Head of caudate nucleus (tissue), 42 donors: Measurements from ENCODE around the gene DONSON.
A peak's percentile ranks its signal among the peaks of the same experiment; 100 is the strongest.

ENCODE experiments used
- DNase-seq, 42 donors: peaks; one replicate each; pipeline versions ENCODE4 v3.0.0 to v3.0.0-alpha.2; 2020 to 2021; ENCODE audit warnings: mixed read lengths in 7 of 42
- intact Hi-C: fragments of 100-400 bp; cut with DNase I; formaldehyde crosslinking; loops from one replicate; pipeline ENCODE4 v1.15.0; 2022

Gene DONSON

DNA sequence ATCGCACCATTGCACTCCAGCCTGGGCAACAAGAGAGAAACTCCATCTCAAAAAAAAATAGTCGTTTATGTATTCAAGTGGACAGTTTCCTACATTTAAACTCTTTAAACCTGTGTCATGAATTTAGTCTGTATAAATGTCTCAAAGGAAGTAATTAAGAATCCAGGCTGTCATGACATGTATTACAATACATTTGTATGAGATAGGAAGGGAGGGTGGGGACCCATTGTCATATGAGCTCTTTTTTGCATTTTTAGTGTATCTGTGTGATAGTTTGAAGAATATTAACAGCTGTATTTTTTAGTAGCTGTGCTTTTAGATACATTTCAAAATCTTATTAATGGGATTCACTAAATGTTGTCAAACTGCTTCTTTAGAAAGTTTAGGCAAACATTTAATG is 20.0 kb downstream of the DONSON start:
- no peak for DNase-seq
- intact Hi-C loops = no loop called here

- no peak for DNase-seq
- intact Hi-C loops = no loop called here
These were observed 20.6 kb downstream of the DONSON start for GRCh38 chr21:33567914-33568313.

GRCh38 chr21:33566514-33566913 is 22.0 kb downstream of the DONSON start:
- no peak for DNase-seq
- intact Hi-C loops = no loop called here

GRCh38 chr21:33562389-33562788 is 26.1 kb downstream of the DONSON start:
- no peak for DNase-seq
- intact Hi-C loops = no loop called here

DNA sequence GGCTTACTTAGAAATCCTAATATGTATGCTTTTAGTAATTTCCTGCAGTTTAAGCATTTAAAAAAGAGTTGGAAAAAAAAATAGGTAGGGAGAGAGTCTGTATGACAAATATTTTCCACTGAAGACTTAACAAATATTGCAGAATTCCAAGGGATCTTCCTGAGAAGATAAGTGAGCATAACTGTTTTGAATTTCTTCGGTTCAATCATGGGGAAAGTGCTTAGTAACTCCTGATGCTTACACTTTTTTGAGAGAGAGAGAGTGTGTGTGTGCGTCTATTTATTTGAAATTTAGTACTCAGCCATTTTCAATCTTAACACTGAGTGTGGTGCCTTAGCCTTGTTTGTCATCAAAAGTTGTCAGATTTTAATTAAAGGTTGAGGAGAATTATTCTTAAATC is 27.1 kb downstream of the DONSON start:
- intact Hi-C loops = no loop called here
- DNase-seq = no peak

DNA sequence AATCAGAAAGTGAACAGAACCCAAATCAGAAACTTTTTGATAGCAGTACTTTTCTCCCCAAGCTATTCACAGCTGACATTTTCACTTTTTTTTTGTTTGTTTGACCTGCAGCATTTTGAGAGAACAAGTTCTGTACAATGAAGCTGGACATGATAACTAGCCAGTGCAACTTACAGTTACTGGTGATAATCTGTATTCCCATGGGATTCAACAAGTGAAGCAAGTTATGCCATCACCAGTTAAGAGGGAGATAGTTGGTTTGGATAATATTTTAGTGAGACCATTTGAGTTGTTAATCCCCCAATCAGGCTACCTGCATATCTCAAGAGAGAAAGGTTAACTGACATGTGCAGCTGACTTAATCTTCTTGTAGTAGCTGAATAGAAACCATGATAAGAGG is 27.5 kb downstream of the DONSON start:
- intact Hi-C loops = no loop called here
- DNase-seq = no peak

DNA sequence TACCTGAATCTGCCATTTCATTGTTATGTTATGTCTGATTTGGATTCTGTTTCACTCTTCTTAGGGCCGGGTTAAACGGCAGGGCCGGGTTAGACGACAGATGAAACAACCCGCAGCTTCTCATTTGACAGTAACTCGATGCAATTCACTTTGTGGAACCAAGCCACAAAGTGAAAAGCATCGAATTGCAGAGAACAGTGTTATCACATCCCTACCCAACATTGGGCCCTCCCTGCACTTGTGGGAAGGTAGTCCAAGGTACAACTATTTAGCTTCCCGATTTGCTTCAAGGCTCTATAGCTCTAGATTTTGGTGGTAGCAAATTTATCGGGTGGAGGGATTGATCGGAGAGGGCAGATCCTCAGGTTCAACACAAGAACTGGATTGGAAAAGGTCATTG is 28.7 kb downstream of the DONSON start:
- DNase-seq = no peak
- intact Hi-C loops = loop anchor here (10.0 kb wide), 1 partner anchor 45 kb away; no protein-coding TSS in a partner anchor

DNA sequence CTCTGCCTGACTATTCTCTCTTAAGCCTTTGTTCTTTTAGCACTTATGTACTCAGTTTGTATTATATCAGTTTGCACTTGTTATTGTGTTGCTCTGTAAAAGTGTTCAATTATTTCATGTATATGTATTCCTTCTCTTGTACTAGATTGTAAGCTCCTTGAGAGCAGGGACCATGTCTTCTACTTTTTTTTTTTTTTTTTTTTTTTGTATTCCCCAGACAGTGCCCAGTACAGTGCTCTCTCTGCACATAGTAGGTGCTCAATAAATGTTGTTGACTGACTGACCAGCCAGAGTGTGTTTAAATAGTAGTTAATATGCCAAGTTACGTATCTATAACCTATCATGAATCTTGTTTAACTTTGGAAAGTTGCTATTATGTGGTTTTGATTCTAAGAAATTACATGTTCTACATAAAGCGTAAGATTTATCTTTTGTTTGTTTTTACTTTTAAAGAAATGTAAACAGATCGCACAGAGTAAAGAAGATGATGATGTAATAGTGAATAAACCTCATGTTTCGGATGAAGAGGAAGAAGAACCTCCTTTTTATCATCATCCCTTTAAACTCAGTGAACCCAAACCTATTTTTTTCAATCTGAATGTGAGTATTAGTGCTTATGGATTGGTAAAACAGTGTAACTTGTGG is 29.6 kb downstream of the DONSON start:
- DNase-seq = no peak
- intact Hi-C loops = loop anchor here (10.0 kb wide), 1 partner anchor 46 kb away; no protein-coding TSS in a partner anchor

DNA sequence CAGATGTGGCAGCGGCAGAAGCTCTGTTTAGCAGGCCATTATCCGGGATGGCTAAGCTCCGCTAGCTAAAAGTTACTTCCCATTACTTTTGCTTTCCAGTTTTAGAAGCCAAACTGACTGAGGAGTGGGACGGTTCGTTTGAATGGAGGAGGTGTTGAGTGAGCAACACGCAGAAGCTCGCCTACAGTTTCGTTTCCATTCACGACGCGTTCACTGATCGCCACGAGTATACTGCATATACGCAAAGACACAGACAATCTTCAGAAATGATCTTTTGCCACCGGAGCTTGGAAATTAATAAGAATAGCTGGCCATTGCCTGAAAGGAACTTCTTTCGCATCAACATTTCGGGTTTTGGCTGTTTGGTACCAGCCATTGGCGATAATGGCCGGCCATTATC is 31.0 kb downstream of the DONSON start:
- DNase-seq = peak in 8 of 42 donors; percentile 10 to 64 (median 30)
- intact Hi-C loops = loop anchor here (10.0 kb wide), 1 partner anchor 47 kb away; no protein-coding TSS in a partner anchor

- intact Hi-C loops = loop anchor here (10.0 kb wide), 1 partner anchor 50 kb away; no protein-coding TSS in a partner anchor
- no peak for DNase-seq
These were observed 33.5 kb downstream of the DONSON start for GRCh38 chr21:33554982-33555344.

- intact Hi-C loops = loop anchor here (10.0 kb wide), 1 partner anchor 50 kb away; no protein-coding TSS in a partner anchor
- no peak for DNase-seq
These were observed 34.1 kb downstream of the DONSON start for GRCh38 chr21:33554236-33554981.

DNA sequence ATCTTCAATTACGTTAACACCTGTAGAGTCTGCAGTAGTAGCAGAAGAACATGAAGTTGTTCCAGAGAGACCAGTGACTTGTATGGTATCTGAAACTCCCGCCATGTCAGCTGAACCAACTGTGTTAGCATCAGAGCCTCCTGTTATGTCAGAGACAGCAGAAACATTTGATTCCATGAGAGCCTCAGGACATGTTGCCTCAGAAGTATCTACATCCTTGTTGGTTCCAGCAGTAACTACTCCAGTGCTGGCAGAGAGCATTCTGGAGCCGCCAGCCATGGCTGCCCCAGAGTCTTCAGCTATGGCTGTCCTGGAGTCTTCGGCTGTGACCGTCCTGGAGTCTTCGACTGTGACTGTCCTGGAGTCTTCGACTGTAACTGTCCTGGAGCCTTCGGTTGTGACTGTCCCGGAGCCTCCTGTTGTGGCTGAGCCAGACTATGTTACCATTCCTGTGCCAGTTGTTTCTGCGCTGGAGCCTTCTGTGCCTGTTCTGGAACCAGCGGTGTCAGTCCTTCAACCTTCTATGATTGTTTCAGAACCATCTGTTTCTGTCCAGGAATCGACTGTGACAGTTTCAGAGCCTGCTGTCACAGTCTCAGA is 35.4 kb downstream of the DONSON start:
- no peak for DNase-seq
- intact Hi-C loops = loop anchor here (10.0 kb wide), 1 partner anchor 52 kb away; no protein-coding TSS in a partner anchor

GRCh38 chr21:33552093-33552998 is 36.1 kb downstream of the DONSON start:
- no peak for DNase-seq
- intact Hi-C loops = loop anchor here (10.0 kb wide), 1 partner anchor 52 kb away; no protein-coding TSS in a partner anchor

GRCh38 chr21:33551664-33552063 is 36.8 kb downstream of the DONSON start:
- no peak for DNase-seq
- intact Hi-C loops = loop anchor here (10.0 kb wide), 1 partner anchor 53 kb away; no protein-coding TSS in a partner anchor

DNA sequence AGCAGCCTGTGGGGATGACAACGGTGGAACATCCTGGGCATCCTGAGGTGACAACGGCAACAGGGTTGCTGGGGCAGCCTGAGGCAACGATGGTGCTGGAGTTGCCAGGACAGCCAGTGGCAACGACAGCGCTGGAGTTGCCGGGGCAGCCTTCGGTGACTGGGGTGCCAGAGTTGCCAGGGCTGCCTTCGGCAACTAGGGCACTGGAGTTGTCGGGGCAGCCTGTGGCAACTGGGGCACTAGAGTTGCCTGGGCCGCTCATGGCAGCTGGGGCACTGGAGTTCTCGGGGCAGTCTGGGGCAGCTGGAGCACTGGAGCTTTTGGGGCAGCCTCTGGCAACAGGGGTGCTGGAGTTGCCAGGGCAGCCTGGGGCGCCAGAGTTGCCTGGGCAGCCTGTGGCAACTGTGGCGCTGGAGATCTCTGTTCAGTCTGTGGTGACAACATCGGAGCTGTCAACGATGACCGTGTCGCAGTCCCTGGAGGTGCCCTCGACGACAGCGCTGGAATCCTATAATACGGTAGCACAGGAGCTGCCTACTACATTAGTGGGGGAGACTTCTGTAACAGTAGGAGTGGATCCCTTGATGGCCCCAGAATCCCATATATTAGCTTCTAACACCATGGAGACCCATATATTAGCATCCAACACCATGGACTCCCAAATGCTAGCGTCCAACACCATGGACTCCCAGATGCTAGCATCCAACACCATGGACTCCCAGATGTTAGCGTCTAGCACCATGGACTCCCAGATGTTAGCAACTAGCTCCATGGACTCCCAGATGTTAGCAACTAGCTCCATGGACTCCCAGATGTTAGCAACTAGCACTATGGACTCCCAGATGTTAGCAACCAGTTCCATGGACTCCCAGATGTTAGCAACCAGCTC is 37.5 kb downstream of the DONSON start:
- intact Hi-C loops = loop anchor here (10.0 kb wide), 1 partner anchor 54 kb away; no protein-coding TSS in a partner anchor
- no peak for DNase-seq

DNA sequence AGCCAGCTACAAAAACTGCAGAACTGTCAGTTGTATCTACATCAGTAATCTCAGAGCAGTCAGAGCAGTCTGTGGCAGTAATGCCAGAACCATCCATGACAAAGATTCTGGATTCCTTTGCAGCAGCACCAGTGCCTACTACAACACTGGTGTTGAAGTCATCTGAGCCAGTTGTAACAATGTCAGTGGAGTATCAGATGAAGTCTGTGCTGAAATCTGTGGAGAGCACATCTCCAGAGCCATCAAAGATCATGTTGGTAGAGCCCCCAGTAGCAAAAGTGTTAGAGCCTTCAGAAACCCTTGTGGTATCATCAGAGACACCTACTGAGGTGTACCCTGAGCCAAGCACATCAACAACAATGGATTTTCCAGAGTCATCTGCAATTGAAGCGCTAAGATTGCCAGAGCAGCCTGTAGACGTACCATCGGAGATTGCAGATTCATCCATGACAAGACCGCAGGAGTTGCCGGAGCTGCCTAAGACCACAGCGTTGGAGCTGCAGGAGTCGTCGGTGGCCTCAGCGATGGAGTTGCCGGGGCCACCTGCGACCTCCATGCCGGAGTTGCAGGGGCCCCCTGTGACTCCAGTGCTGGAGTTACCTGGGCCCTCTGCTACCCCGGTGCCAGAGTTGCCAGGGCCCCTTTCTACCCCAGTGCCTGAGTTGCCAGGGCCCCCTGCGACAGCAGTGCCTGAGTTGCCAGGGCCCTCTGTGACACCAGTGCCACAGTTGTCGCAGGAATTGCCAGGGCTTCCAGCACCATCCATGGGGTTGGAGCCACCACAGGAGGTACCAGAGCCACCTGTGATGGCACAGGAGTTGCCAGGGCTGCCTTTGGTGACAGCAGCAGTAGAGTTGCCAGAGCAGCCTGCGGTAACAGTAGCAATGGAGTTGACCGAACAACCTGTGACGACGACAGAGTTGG is 38.4 kb downstream of the DONSON start:
- DNase-seq = no peak
- intact Hi-C loops = loop anchor here (10.0 kb wide), 1 partner anchor 55 kb away; no protein-coding TSS in a partner anchor

DNA sequence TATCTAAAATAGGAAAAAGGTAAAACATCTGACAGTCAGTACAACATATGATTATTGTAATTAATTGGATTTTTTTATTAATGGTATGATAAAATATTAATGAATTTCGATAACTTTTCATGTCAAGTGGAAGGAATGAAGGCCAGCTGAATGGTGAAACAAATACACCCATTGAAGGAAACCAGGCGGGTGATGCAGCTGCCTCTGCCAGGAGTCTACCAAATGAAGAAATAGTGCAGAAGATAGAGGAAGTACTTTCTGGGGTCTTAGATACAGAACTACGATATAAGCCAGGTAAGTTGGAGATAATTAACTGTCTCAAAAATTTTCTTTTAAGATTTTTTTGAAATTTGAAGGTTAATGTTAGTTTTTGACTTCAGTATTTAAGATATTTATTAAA is 42.4 kb downstream of the DONSON start:
- DNase-seq = no peak
- intact Hi-C loops = no loop called here
